Stimulated activated CD4-positive, alpha-beta T cell treated with anti-CD3 and anti-CD28 coated beads, Interleukin-1b, Interleukin-23, amount 100 ng/mL, for 24 hours (primary cell): ENCODE data around the gene FLVCR2.

Experiments used
- DNase-seq, 4 experiments: peaks; one replicate each; pipeline ENCODE4 v3.0.0-alpha.2; 2020; ENCODE audit warnings: low read depth in 4 of 4, low spot score in 1 of 4

The FLVCR2 gene

GRCh38 chr14:75627406-75627805 lies 49.0 kb downstream of the FLVCR2 start:
- no peak for DNase-seq

- no peak for DNase-seq
These were observed 50.4 kb downstream of the FLVCR2 start for GRCh38 chr14:75628816-75629215.

GRCh38 chr14:75630695-75631452 lies 52.5 kb downstream of the FLVCR2 start:
- DNase-seq = no peak

- DNase-seq = no peak
These were observed 53.0 kb downstream of the FLVCR2 start for GRCh38 chr14:75631453-75631831.

GRCh38 chr14:75634848-75635247 lies 56.4 kb downstream of the FLVCR2 start:
- DNase-seq = no peak

GRCh38 chr14:75636100-75636692 lies 57.8 kb downstream of the FLVCR2 start:
- DNase-seq = no peak

- no peak for DNase-seq
These were observed 62.5 kb downstream of the FLVCR2 start for GRCh38 chr14:75640876-75641275.

GRCh38 chr14:75643985-75644384 lies 65.6 kb downstream of the FLVCR2 start:
- no peak for DNase-seq

GRCh38 chr14:75645056-75645455 lies 66.6 kb downstream of the FLVCR2 start:
- DNase-seq = no peak

- DNase-seq = no peak
These were observed 68.3 kb downstream of the FLVCR2 start for GRCh38 chr14:75646762-75647161.

- DNase-seq = no peak
These were observed 69.2 kb downstream of the FLVCR2 start for GRCh38 chr14:75647640-75648039.

GRCh38 chr14:75648066-75648838 lies 69.8 kb downstream of the FLVCR2 start:
- no peak for DNase-seq

- no peak for DNase-seq
These were observed 70.9 kb downstream of the FLVCR2 start for GRCh38 chr14:75649337-75649736.

GRCh38 chr14:75649773-75650172 lies 71.4 kb downstream of the FLVCR2 start:
- no peak for DNase-seq

- DNase-seq = no peak
These were observed 72.0 kb downstream of the FLVCR2 start for GRCh38 chr14:75650253-75651058.

GRCh38 chr14:75653563-75653962 lies 75.1 kb downstream of the FLVCR2 start:
- DNase-seq = no peak

GRCh38 chr14:75654127-75654732 lies 75.8 kb downstream of the FLVCR2 start:
- DNase-seq = peak; percentile 73 to 77 (median 76)

- no peak for DNase-seq
These were observed 76.8 kb downstream of the FLVCR2 start for GRCh38 chr14:75655235-75655634.

GRCh38 chr14:75657331-75657730 lies 78.9 kb downstream of the FLVCR2 start:
- no peak for DNase-seq

GRCh38 chr14:75658957-75659356 lies 80.5 kb downstream of the FLVCR2 start:
- DNase-seq = no peak

GRCh38 chr14:75660238-75660629 lies 81.8 kb downstream of the FLVCR2 start:
- DNase-seq = no peak
